Immature natural killer cell (primary cell): ENCODE measurements around the gene GDF7. TPM values are rescaled to one million over a fixed set of nuclear protein-coding genes. Genes with fewer than 3 reads are reported as not detected.

Experiments used
- DNase-seq, 3 donors: peaks; one replicate each; pipeline ENCODE4 v3.0.0; 2022; ENCODE audit warnings: mixed read lengths in 1 of 3
- H3K27ac Mint-ChIP-seq, 6 donors: one replicate each; pipeline ENCODE4 v1.8.0; 2020; ENCODE audit warnings: mixed read lengths in 6 of 6, mild to moderate bottlenecking in 5 of 6, inconsistent platforms in 4 of 6, moderate library complexity in 3 of 6
- H3K27me3 Mint-ChIP-seq, 3 donors: one replicate each; pipeline ENCODE4 v1.8.0; 2020 to 2021; ENCODE audit warnings: low read depth in 3 of 3, mild to moderate bottlenecking in 3 of 3, mixed read lengths in 3 of 3, moderate library complexity in 3 of 3, inconsistent platforms in 1 of 3
- H3K36me3 Mint-ChIP-seq, 3 donors: one replicate each; pipeline ENCODE4 v1.8.0; 2020; ENCODE audit warnings: mixed read lengths in 3 of 3, inconsistent platforms in 2 of 3, mild to moderate bottlenecking in 2 of 3
- H3K4me1 Mint-ChIP-seq, 2 donors: one replicate each; pipeline ENCODE4 v1.8.0; 2020; ENCODE audit warnings: inconsistent platforms in 2 of 2, mild to moderate bottlenecking in 2 of 2, mixed read lengths in 2 of 2, moderate library complexity in 1 of 2
- H3K4me3 Mint-ChIP-seq, 5 donors: one replicate each; pipeline ENCODE4 v1.8.0; 2020; ENCODE audit warnings: mild to moderate bottlenecking in 5 of 5, mixed read lengths in 5 of 5, inconsistent platforms in 3 of 5, moderate library complexity in 3 of 5
- H3K9me3 Mint-ChIP-seq, 6 donors: one replicate each; pipeline ENCODE4 v1.8.0; 2020; ENCODE audit warnings: mild to moderate bottlenecking in 6 of 6, mixed read lengths in 6 of 6, inconsistent platforms in 4 of 6, moderate library complexity in 3 of 6
- polyA plus RNA-seq, 3 donors: library from polyadenylated mRNA; unstranded; fragments of 300-500 nt; fragmentation: Illumina TruSeq; gene quantifications; one replicate each; pipeline ENCODE4 v1.2.3, GENCODE V29; 2021

GDF7 gene
- polyA plus RNA-seq, 3 donors from 2014 or later: not detected

DNA sequence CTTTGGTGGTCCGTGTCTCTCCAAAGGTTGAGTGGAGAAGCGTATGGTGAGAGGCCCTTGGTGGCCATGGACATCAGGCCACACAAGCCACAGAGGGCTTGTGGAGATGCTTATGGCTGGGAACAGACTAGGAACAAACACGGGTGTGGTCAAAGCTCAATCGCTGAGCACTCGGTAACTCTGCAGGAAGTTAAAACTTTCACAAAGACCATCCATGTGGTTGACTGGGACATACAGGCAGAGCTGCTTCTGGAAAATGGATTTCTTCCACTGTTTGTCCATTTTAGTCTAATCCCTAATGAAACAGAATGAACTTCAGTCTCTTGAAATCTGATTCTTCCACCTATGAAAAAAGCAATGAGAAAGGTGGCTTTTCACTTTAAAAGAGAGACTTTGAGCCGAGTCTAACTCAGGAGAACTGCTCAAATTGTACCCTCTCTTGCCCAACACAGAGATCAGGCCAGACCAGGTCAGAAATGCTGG is 17.7 kb downstream of the GDF7 start:
- peaks cover 0 to 10% of the 10 kb centered on the region in 2 donors for H3K4me1 Mint-ChIP-seq
- no peak overlapping the region for H3K4me3 Mint-ChIP-seq
- no peaks in the 10 kb centered on the region for H3K9me3 Mint-ChIP-seq
- DNase-seq: no peak
- no peak overlapping the region for H3K27ac Mint-ChIP-seq
- peaks cover 0 to 2% (median 0%) of the 10 kb centered on the region in 3 donors for H3K27me3 Mint-ChIP-seq
- peaks cover 25 to 76% (median 31%) of the 10 kb centered on the region in 3 donors for H3K36me3 Mint-ChIP-seq

DNA sequence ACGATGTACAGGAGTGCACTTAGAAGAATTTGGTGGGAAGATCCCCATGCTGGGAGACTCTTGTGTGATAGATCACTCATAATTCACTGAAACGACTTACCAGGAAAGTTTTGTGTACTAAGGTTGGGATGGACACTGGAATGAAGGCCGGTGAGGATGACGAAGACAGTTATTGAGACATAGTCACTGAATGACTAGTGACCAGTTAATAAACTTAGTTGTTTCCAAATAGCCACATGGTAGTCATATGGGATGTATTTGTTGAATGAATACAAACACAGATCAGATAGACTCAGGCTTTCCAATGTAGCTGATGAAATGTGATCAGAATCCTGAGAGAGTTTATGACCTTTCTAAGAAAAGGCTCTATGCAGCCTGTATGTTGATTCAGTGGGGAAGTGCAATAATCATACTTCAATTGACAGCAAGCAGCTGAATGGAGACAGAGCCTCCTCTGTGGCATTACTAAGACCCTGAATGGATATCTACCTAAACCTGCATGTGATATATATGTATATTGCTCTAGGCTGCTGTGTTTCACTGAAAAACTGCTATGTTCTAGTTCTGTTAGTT is 20.4 kb downstream of the GDF7 start:
- Mint-ChIP-seq H3K27ac (no peak overlapping the region), H3K4me3 (no peak overlapping the region), H3K27me3 (no peaks in the 10 kb centered on the region), H3K9me3 (no peaks in the 10 kb centered on the region), H3K4me1 (peaks cover 0 to 7% of the 10 kb centered on the region in 2 donors), H3K36me3 (peaks cover 25 to 71% (median 25%) of the 10 kb centered on the region in 3 donors)
- DNase-seq: no peak

DNA sequence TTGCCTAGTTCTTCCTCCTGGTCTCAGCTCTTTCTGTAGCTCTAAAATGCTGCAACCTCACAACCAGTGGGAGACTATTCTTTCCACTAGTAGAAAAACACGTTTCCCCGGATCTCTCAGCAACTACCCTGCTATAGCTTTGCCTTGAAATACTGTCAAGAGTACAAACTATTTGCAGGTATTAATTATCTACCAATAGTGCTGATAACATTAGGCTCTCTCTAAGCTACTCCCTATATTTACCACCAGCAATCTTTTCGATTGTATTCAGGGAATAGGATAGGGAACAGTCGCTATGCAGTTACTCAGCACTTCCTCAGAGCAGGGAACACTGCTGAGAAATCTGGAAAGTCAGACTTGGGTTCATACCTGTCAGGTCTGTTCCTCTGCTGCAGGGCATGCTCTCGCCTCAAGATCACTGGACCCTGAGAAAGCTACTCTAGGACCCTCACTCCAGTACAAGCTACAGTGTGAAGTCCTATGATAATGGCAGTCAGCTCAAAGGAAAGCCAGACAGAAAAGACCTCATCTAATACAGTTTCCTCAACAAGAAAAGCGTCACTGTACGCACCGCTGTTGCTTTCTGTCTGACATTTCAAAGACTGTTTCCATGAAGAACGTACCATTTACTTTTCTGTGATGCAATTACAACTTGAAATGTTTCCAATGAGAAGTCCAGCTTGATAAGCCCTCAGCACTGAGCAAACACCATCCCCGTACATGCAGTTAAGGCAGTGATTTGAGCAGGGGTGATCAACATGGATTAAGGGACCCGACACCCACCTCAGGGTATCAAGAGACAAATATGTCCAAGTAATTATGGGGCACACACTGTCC is 22.7 kb downstream of the GDF7 start:
- Mint-ChIP-seq H3K4me1 (no peaks in the 10 kb centered on the region), H3K9me3 (no peaks in the 10 kb centered on the region), H3K4me3 (no peak overlapping the region), H3K27me3 (no peaks in the 10 kb centered on the region), H3K27ac (no peak overlapping the region), H3K36me3 (peaks cover 18 to 54% (median 25%) of the 10 kb centered on the region in 3 donors)
- DNase-seq: no peak

DNA sequence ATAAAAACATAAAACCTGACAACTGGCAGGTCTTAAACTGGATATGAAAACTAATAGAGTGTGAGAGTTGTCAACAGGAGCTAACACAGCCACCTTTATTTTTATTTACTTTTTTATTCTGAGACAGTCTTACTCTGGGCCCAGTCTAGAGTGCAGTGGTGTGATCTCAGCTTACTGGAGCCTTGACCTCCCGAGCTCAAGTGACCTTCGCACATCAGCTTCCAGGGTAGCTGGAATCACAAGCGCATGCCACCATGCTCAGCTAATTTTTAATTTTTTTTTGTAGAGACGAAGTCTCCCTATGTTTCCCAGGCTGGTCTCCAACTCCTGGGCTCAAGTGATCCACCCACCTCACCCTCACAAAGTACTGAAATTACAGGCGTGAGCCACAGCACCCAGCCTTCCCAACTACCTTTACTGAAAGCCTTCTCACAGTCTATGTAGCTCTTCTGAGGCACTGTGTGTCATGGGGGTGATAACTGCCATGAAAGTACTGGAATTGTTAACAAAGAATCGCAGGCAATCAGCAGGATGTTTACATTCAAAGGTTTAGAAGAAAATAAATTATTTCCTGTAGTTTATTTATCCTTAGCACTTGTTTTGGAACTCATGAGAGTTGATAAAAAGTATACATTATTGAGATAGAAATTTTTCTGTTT is 24.3 kb downstream of the GDF7 start:
- H3K36me3 Mint-ChIP-seq: peaks cover 18 to 46% (median 21%) of the 10 kb centered on the region in 3 donors
- H3K27me3 Mint-ChIP-seq: no peaks in the 10 kb centered on the region
- H3K4me3 Mint-ChIP-seq: no peak overlapping the region
- no peak overlapping the region for H3K27ac Mint-ChIP-seq
- no peak for DNase-seq
- H3K9me3 Mint-ChIP-seq: no peaks in the 10 kb centered on the region
- no peaks in the 10 kb centered on the region for H3K4me1 Mint-ChIP-seq

DNA sequence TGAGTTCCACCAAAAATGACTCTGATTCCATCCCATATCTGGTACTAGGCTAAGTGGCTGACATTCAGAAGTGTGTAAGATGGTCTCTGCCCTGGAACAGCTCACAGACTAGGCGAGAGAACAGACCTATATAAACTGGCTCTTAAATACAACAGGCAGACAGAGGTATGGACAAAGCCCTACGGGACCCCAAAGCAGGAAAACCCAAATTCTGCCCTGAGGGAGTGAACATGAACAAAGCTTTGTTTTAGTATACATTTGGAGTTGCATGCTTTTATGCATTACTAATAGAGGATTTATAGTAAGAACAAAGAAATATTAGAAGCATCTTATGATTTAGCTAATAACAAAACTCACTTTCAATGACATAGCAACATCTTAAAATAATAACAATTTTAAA is 25.1 kb downstream of the GDF7 start:
- no peak for DNase-seq
- Mint-ChIP-seq H3K27me3 (no peaks in the 10 kb centered on the region), H3K9me3 (no peaks in the 10 kb centered on the region), H3K4me3 (no peak overlapping the region), H3K27ac (no peak overlapping the region), H3K4me1 (no peaks in the 10 kb centered on the region), H3K36me3 (peaks cover 14 to 37% (median 18%) of the 10 kb centered on the region in 3 donors)

DNA sequence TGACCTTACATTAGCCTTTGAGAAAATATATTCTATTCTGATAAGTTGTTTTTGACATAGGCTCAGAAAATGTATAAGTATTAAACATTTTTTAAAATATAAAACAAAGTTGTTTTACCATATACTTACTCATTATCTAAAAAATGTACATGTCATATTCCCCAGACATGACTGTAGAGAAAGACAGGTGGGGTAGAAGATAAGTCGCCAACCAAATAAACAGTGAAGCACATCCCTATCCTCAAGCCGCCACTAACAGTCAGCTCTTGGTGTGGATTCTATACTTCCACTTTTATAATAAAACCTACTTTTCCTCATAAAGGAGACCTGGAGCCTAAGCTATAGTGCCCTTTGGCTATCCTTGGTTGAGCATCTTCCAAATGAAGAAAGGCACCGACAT is 26.4 kb downstream of the GDF7 start:
- Mint-ChIP-seq H3K4me3 (no peak overlapping the region), H3K27me3 (no peaks in the 10 kb centered on the region), H3K9me3 (no peaks in the 10 kb centered on the region), H3K4me1 (no peaks in the 10 kb centered on the region), H3K36me3 (peaks cover 10 to 27% (median 12%) of the 10 kb centered on the region in 3 donors), H3K27ac (no peak overlapping the region)
- no peak for DNase-seq

DNA sequence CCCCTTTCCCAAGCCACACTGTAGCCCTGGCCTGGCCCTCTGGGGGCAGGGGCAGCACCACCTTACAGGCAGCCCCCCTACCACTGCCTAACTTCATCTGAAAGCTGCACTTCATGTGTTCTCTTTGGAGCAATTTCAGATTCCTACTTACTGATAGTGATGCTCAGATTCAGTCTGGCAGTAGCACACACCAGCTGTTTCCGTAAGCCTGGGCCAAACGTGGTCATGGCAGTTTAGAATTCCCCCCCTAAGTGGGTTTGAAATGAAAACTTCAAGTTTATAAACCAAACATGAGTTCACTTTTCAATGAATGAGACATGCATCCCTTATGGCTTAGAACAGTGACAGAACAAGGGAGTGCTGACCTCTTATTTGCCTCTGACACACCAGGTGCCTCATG is 29.4 kb downstream of the GDF7 start:
- Mint-ChIP-seq H3K36me3 (peaks cover 6 to 18% (median 10%) of the 10 kb centered on the region in 3 donors), H3K27ac (no peak overlapping the region), H3K4me1 (peaks cover 12 to 16% of the 10 kb centered on the region in 2 donors), H3K27me3 (no peaks in the 10 kb centered on the region), H3K9me3 (no peaks in the 10 kb centered on the region), H3K4me3 (no peak overlapping the region)
- DNase-seq: no peak

DNA sequence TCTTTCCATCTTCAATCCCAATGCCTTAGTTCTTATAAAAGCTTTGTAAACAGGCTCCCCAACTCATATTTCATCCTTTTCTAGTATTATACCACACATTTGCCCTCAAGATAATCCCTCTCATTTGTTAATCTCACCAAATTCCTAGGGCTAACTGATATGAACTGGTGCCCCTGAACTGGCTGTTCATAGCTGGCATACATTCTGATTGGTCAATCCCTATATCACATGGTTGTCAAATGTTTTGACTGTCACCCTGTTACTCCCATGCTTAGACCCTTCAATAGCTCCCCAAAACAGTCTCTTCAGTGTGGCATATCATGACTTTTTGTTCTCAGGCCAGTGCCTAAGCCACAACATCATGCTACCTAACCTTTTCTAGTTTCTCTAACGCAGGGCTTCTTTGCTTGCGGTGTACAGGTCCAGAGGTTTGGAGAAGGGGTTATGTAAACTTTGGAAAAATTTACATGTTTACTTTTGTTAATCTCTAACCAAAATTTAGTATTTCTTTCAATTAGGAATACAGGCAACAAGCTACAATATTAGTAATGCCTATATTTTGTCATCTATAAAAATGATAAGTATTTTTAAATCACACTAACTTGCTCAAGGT is 30.5 kb downstream of the GDF7 start:
- H3K36me3 Mint-ChIP-seq: peaks cover 8 to 15% (median 12%) of the 10 kb centered on the region in 3 donors
- no peak overlapping the region for H3K4me3 Mint-ChIP-seq
- H3K4me1 Mint-ChIP-seq: peaks cover 12 to 16% of the 10 kb centered on the region in 2 donors
- H3K27ac Mint-ChIP-seq: peak overlapping the region in 1 of 6 donors; percentile 5
- H3K9me3 Mint-ChIP-seq: no peaks in the 10 kb centered on the region
- DNase-seq: no peak
- no peaks in the 10 kb centered on the region for H3K27me3 Mint-ChIP-seq

DNA sequence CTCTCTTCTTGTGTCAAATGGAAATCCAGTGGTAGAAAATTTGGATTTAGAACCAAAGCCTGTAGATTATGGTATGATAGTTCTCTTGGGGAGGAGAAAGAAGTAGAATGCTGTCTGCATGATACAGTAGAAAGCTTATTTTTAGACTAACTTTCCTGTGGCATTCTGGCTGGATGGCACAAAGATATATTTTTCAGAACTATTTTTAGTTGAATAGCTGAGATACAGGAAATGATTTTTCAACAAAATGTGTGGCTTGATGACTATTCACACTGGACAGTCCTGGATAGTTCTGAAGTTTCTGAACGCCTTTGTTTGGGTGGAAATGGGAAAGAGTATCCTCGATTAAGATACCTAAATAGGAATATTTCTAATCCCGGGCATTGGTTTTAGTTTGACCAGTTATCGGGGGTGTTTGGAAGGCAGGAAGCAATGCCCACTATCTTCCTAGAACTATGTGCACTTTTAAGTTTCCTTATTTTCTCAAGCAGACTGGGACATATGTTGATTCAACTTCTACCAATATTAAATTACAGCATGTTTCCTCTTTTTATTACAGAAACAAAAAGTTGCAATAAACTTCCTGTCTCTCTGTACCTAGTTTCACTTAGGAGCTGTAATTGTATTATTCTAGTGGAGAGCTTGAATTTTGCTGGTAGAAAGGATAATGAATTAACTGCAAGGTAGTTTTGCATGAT is 32.1 kb downstream of the GDF7 start:
- peaks cover 5 to 16% (median 12%) of the 10 kb centered on the region in 3 donors for H3K36me3 Mint-ChIP-seq
- H3K27ac Mint-ChIP-seq: peak overlapping the region in 2 of 6 donors; percentile 26 to 38
- no peaks in the 10 kb centered on the region for H3K9me3 Mint-ChIP-seq
- no peak for DNase-seq
- H3K4me3 Mint-ChIP-seq: peak overlapping the region in 1 of 5 donors; percentile 11
- peaks cover 0 to 2% (median 0%) of the 10 kb centered on the region in 3 donors for H3K27me3 Mint-ChIP-seq
- peaks cover 12 to 16% of the 10 kb centered on the region in 2 donors for H3K4me1 Mint-ChIP-seq

DNA sequence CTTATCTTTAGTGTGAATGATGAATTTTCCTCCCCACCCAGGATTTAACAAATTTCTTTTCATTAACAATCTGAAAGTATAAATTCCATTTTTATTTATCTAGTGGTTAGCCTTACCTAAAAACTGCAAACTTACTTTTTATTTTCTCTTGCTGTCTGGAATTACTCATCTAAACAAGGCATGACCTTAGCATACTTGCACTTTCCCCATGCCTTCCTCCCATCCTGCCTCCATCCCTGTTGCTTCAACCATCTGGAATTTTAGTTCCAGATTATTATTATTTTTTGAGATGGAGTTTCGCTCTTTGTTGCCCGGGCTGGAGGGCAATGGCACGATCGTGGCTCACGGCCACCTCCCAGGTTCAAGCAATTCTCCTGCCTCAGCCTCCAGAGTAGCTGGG is 35.6 kb downstream of the GDF7 start:
- no peak overlapping the region for H3K4me3 Mint-ChIP-seq
- no peak overlapping the region for H3K27ac Mint-ChIP-seq
- H3K4me1 Mint-ChIP-seq: peaks cover 12 to 16% of the 10 kb centered on the region in 2 donors
- peaks cover 0 to 2% (median 0%) of the 10 kb centered on the region in 3 donors for H3K27me3 Mint-ChIP-seq
- peaks cover 5 to 12% (median 8%) of the 10 kb centered on the region in 3 donors for H3K36me3 Mint-ChIP-seq
- no peak for DNase-seq
- no peaks in the 10 kb centered on the region for H3K9me3 Mint-ChIP-seq

DNA sequence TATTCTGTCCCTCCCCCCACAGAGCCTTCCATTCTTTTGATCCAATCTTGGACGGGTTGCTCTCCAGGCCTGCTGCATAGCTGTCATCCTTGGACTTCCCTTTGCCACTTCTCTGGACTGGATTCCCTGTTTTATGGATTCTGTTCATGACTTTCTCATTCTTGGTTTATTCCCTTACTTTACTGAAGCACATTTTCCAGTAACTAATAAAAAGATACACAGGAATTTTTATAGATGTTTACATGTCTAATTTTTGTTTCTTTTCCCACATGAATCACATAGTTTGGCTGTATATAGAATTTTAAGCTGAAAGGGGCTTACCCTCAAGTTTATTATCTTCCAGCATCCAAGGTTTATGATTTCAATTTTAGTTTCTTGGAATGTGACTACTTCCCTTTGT is 37.9 kb downstream of the GDF7 start:
- H3K4me1 Mint-ChIP-seq: peaks cover under 1 to 2% of the 10 kb centered on the region in 2 donors
- H3K27ac Mint-ChIP-seq: no peak overlapping the region
- H3K9me3 Mint-ChIP-seq: no peaks in the 10 kb centered on the region
- no peak for DNase-seq
- peaks cover 4 to 8% (median 5%) of the 10 kb centered on the region in 3 donors for H3K36me3 Mint-ChIP-seq
- peaks cover 0 to 2% (median 0%) of the 10 kb centered on the region in 3 donors for H3K27me3 Mint-ChIP-seq
- H3K4me3 Mint-ChIP-seq: no peak overlapping the region

DNA sequence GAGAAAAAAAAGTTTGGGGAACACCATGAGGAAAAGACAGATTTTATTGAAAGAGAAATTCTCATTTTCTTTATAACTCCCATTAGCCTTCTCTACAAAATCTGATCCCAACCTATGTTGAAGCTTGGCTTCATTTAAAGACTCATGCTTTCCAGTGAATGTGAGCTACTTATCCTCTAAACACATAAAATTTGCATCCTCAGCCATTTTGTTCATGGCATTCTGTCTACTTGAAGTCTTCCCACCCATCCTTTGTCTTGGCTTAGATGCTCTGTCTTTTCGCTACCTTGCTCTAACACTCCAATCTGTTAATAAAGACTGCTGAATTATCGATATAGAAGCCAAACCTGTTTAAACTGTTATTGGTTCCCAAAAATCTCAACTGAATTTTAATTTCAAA is 39.3 kb downstream of the GDF7 start:
- no peak overlapping the region for H3K4me3 Mint-ChIP-seq
- H3K27ac Mint-ChIP-seq: no peak overlapping the region
- H3K4me1 Mint-ChIP-seq: no peaks in the 10 kb centered on the region
- peaks cover 0 to 2% (median 0%) of the 10 kb centered on the region in 3 donors for H3K27me3 Mint-ChIP-seq
- no peaks in the 10 kb centered on the region for H3K9me3 Mint-ChIP-seq
- DNase-seq: no peak
- H3K36me3 Mint-ChIP-seq: peaks cover 3 to 13% (median 8%) of the 10 kb centered on the region in 3 donors

DNA sequence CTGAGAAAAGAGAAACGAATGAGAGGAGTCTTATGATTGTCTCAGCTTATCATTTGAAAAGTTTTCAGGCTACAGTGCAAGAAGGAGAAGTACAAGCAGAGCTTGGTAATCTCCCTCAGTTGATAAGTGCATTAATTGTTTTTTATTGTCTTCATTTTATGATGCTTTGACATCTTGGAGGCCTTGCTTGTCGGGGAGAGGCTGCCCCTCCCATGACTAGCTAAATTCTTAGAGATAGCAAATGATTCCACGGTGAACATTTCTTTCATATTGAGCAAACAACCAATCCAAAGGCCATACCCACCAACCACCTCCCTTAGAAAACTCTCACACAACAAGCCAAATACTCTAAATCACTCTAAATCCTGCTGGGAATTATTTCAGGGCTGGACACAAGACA is 39.8 kb downstream of the GDF7 start:
- Mint-ChIP-seq H3K4me1 (no peaks in the 10 kb centered on the region), H3K9me3 (no peaks in the 10 kb centered on the region), H3K27me3 (peaks cover 0 to 2% (median 0%) of the 10 kb centered on the region in 3 donors), H3K4me3 (no peak overlapping the region), H3K27ac (no peak overlapping the region), H3K36me3 (peaks cover 0 to 9% (median 4%) of the 10 kb centered on the region in 3 donors)
- no peak for DNase-seq
